ENCODE results near the gene PCDHGA1.

The PCDHGA1 gene

GRCh38 chr5:141490771-141491170, 160.5 kb downstream of the PCDHGA1 start:
- H4K8ac ChIP-seq (ENCODE audit: low read depth, low read length) = no peak overlapping the region
- no peak overlapping the region for H2BK120ac ChIP-seq (ENCODE audit: low read depth, low read length)
- no peak overlapping the region for H3K9ac ChIP-seq (ENCODE audit: low read length)
- no peak overlapping the region for H2BK15ac ChIP-seq (replicated peaks; ENCODE audit: low read depth)
- H3K27me3 ChIP-seq (ENCODE audit: insufficient read depth, low read length, poor library complexity) = no peaks in the 10 kb centered on the region
- no peak overlapping the region for H3K4ac ChIP-seq (ENCODE audit: low read depth, low read length)
- no peak overlapping the region for H3K4me2 ChIP-seq (ENCODE audit: low read length)
- H3K79me1 ChIP-seq (ENCODE audit: low read length) = peaks cover 1% of the 10 kb centered on the region
- no peak overlapping the region for H3K4me3 ChIP-seq (ENCODE audit: low read length)
- no peak for DNase-seq
- no CpG with 5 or more reads among the region's 13 CpGs for WGBS (ENCODE audit: extremely low coverage, insufficient coverage, low lambda C conversion rate)
- H3K56ac ChIP-seq (ENCODE audit: low read length) = peak overlapping the region; percentile 49
- no peaks in the 10 kb centered on the region for H3K36me3 ChIP-seq (ENCODE audit: control insufficient read depth, insufficient read depth, low read length)
- peaks cover 14% of the 10 kb centered on the region for H3K4me1 ChIP-seq (ENCODE audit: control insufficient read depth, low read depth, low read length)
- H3K27ac ChIP-seq (ENCODE audit: low read depth, low read length) = no peak overlapping the region
- H4K5ac ChIP-seq (ENCODE audit: low read length) = no peak overlapping the region
- no peaks in the 10 kb centered on the region for H3K79me2 ChIP-seq (ENCODE audit: control insufficient read depth, insufficient read depth, low read length)
- no peak overlapping the region for H3K18ac ChIP-seq (ENCODE audit: low read length)
- H2AK5ac ChIP-seq (ENCODE audit: low read length) = no peak overlapping the region
- no peak overlapping the region for H2BK5ac ChIP-seq (ENCODE audit: low read length)
- H3K23ac ChIP-seq (ENCODE audit: low read length) = no peak overlapping the region

- H3K4me3 ChIP-seq (ENCODE audit: low read length) = no peak overlapping the region
- no peak overlapping the region for H2AK5ac ChIP-seq (ENCODE audit: low read length)
- H3K27me3 ChIP-seq (ENCODE audit: insufficient read depth, low read length, poor library complexity) = no peaks in the 10 kb centered on the region
- no peak overlapping the region for H3K27ac ChIP-seq (ENCODE audit: low read depth, low read length)
- no peak overlapping the region for H3K4ac ChIP-seq (ENCODE audit: low read depth, low read length)
- peaks cover 1% of the 10 kb centered on the region for H3K79me1 ChIP-seq (ENCODE audit: low read length)
- no peak overlapping the region for H2BK120ac ChIP-seq (ENCODE audit: low read depth, low read length)
- H3K56ac ChIP-seq (ENCODE audit: low read length) = peak overlapping the region; percentile 49
- no peak overlapping the region for H3K18ac ChIP-seq (ENCODE audit: low read length)
- no peak overlapping the region for H4K8ac ChIP-seq (ENCODE audit: low read depth, low read length)
- WGBS (ENCODE audit: extremely low coverage, insufficient coverage, low lambda C conversion rate) = no CpG with 5 or more reads among the region's 66 CpGs
- H3K79me2 ChIP-seq (ENCODE audit: control insufficient read depth, insufficient read depth, low read length) = no peaks in the 10 kb centered on the region
- no peak overlapping the region for H2BK5ac ChIP-seq (ENCODE audit: low read length)
- no peak overlapping the region for H3K9ac ChIP-seq (ENCODE audit: low read length)
- no peak overlapping the region for H3K4me2 ChIP-seq (ENCODE audit: low read length)
- peaks cover 16% of the 10 kb centered on the region for H3K4me1 ChIP-seq (ENCODE audit: control insufficient read depth, low read depth, low read length)
- no peak overlapping the region for H4K5ac ChIP-seq (ENCODE audit: low read length)
- no peaks in the 10 kb centered on the region for H3K36me3 ChIP-seq (ENCODE audit: control insufficient read depth, insufficient read depth, low read length)
- H3K23ac ChIP-seq (ENCODE audit: low read length) = peak overlapping the region; percentile 3
- no peak for DNase-seq
- H2BK15ac ChIP-seq (replicated peaks; ENCODE audit: low read depth) = no peak overlapping the region
Observed at GRCh38 chr5:141491323-141492167, 161.2 kb downstream of the PCDHGA1 start.

DNA sequence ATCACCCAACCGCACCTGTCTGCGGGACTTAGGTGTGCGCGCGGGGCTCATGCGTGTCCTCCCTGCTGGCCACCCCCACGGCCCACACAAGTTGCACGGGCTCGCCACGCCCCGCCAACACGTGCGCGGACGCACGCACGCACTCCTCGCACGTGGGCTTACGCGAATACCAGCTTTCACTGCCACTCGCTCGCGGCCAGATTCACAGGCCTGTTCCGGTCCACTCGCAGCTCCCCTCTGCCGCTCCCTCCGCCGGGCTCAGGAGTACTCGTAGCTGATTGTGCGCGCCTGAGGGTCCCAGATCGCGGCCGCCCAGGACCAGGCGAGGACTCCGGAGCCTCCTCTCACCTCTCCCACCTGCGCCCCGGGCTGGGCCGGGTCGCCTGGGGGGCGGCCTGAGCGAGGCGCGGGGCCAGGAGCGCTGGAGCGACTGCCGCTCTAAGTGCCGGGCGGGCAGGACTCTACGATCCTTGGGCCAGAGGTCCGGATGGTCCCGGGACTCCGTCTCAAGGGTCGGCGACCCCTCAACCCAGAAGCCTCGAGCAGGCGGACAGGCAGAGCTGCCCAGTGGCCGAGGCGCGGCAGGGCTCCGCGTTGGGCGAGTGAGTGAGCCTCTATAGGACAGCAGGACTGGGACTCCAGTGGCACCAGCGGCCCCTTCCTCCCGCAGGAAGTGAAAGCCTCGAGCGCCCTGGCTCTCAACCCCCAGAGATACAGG, 162.0 kb downstream of the PCDHGA1 start:
- peaks cover 16% of the 10 kb centered on the region for H3K4me1 ChIP-seq (ENCODE audit: control insufficient read depth, low read depth, low read length)
- H3K4me3 ChIP-seq (ENCODE audit: low read length) = no peak overlapping the region
- H3K9ac ChIP-seq (ENCODE audit: low read length) = no peak overlapping the region
- H2BK120ac ChIP-seq (ENCODE audit: low read depth, low read length) = no peak overlapping the region
- H2BK5ac ChIP-seq (ENCODE audit: low read length) = no peak overlapping the region
- no CpG with 5 or more reads among the region's 68 CpGs for WGBS (ENCODE audit: extremely low coverage, insufficient coverage, low lambda C conversion rate)
- peaks cover 1% of the 10 kb centered on the region for H3K79me1 ChIP-seq (ENCODE audit: low read length)
- H3K18ac ChIP-seq (ENCODE audit: low read length) = no peak overlapping the region
- H3K4ac ChIP-seq (ENCODE audit: low read depth, low read length) = no peak overlapping the region
- no peak overlapping the region for H4K8ac ChIP-seq (ENCODE audit: low read depth, low read length)
- H2AK5ac ChIP-seq (ENCODE audit: low read length) = no peak overlapping the region
- H3K27me3 ChIP-seq (ENCODE audit: insufficient read depth, low read length, poor library complexity) = no peaks in the 10 kb centered on the region
- H2BK15ac ChIP-seq (replicated peaks; ENCODE audit: low read depth) = no peak overlapping the region
- peak overlapping the region; percentile 26 for H3K56ac ChIP-seq (ENCODE audit: low read length)
- peak overlapping the region; percentile 12 for H3K4me2 ChIP-seq (ENCODE audit: low read length)
- no peak overlapping the region for H4K5ac ChIP-seq (ENCODE audit: low read length)
- no peaks in the 10 kb centered on the region for H3K79me2 ChIP-seq (ENCODE audit: control insufficient read depth, insufficient read depth, low read length)
- no peaks in the 10 kb centered on the region for H3K36me3 ChIP-seq (ENCODE audit: control insufficient read depth, insufficient read depth, low read length)
- no peak for DNase-seq
- no peak overlapping the region for H3K27ac ChIP-seq (ENCODE audit: low read depth, low read length)
- peak overlapping the region; percentile 3 for H3K23ac ChIP-seq (ENCODE audit: low read length)

- no peak overlapping the region for H2BK5ac ChIP-seq (ENCODE audit: low read length)
- peak overlapping the region; percentile 51 for H3K18ac ChIP-seq (ENCODE audit: low read length)
- H3K9ac ChIP-seq (ENCODE audit: low read length) = peak overlapping the region; percentile 5
- H3K4me1 ChIP-seq (ENCODE audit: control insufficient read depth, low read depth, low read length) = peaks cover 12% of the 10 kb centered on the region
- H3K23ac ChIP-seq (ENCODE audit: low read length) = no peak overlapping the region
- H3K4me3 ChIP-seq (ENCODE audit: low read length) = no peak overlapping the region
- DNase-seq = no peak
- H2AK5ac ChIP-seq (ENCODE audit: low read length) = no peak overlapping the region
- no peak overlapping the region for H3K4ac ChIP-seq (ENCODE audit: low read depth, low read length)
- no peak overlapping the region for H3K4me2 ChIP-seq (ENCODE audit: low read length)
- no peak overlapping the region for H2BK120ac ChIP-seq (ENCODE audit: low read depth, low read length)
- no peaks in the 10 kb centered on the region for H3K79me1 ChIP-seq (ENCODE audit: low read length)
- H4K8ac ChIP-seq (ENCODE audit: low read depth, low read length) = no peak overlapping the region
- no peak overlapping the region for H2BK15ac ChIP-seq (replicated peaks; ENCODE audit: low read depth)
- no peaks in the 10 kb centered on the region for H3K36me3 ChIP-seq (ENCODE audit: control insufficient read depth, insufficient read depth, low read length)
- no CpG with 5 or more reads among the region's 10 CpGs for WGBS (ENCODE audit: extremely low coverage, insufficient coverage, low lambda C conversion rate)
- H3K27ac ChIP-seq (ENCODE audit: low read depth, low read length) = no peak overlapping the region
- no peaks in the 10 kb centered on the region for H3K79me2 ChIP-seq (ENCODE audit: control insufficient read depth, insufficient read depth, low read length)
- H4K5ac ChIP-seq (ENCODE audit: low read length) = no peak overlapping the region
- peak overlapping the region; percentile 78 for H3K56ac ChIP-seq (ENCODE audit: low read length)
- H3K27me3 ChIP-seq (ENCODE audit: insufficient read depth, low read length, poor library complexity) = no peaks in the 10 kb centered on the region
Observed at GRCh38 chr5:141493500-141494422, 163.4 kb downstream of the PCDHGA1 start.

- Histone ChIP-seq H2AK5ac (ENCODE audit: low read length) (no peak overlapping the region), H3K36me3 (ENCODE audit: control insufficient read depth, insufficient read depth, low read length) (no peaks in the 10 kb centered on the region), H3K27me3 (ENCODE audit: insufficient read depth, low read length, poor library complexity) (no peaks in the 10 kb centered on the region), H4K8ac (ENCODE audit: low read depth, low read length) (no peak overlapping the region), H3K79me2 (ENCODE audit: control insufficient read depth, insufficient read depth, low read length) (no peaks in the 10 kb centered on the region), H4K5ac (ENCODE audit: low read length) (no peak overlapping the region), H3K9ac (ENCODE audit: low read length) (peak overlapping the region; percentile 24), H3K4ac (ENCODE audit: low read depth, low read length) (no peak overlapping the region), H3K79me1 (ENCODE audit: low read length) (no peaks in the 10 kb centered on the region), H2BK5ac (ENCODE audit: low read length) (peak overlapping the region; percentile 14), H2BK15ac (replicated peaks; ENCODE audit: low read depth) (no peak overlapping the region), H3K23ac (ENCODE audit: low read length) (no peak overlapping the region), H3K27ac (ENCODE audit: low read depth, low read length) (peak overlapping the region; percentile 72), H2BK120ac (ENCODE audit: low read depth, low read length) (no peak overlapping the region), H3K4me1 (ENCODE audit: control insufficient read depth, low read depth, low read length) (peaks cover 12% of the 10 kb centered on the region), H3K4me3 (ENCODE audit: low read length) (no peak overlapping the region), H3K18ac (ENCODE audit: low read length) (peak overlapping the region; percentile 51), H3K56ac (ENCODE audit: low read length) (peak overlapping the region; percentile 78), H3K4me2 (ENCODE audit: low read length) (peak overlapping the region; percentile 5)
- peak; percentile 70 for DNase-seq
- WGBS (ENCODE audit: extremely low coverage, insufficient coverage, low lambda C conversion rate) = no CpG with 5 or more reads among the region's 22 CpGs
Observed at GRCh38 chr5:141494761-141495452, 164.6 kb downstream of the PCDHGA1 start.
